HG03280 (cell line): Measurements from ENCODE around the gene RAB40AL.
A peak's percentile ranks its signal among the peaks of the same experiment; 100 is the strongest.
"Not testable (repeated sequence)": the region's sequence is repeated elsewhere in the genome, so short reads cannot be mapped to it uniquely, and the experiment has no call there.

ENCODE experiments used
- ATAC-seq: cut with Tn5 transposase; IDR thresholded peaks from one replicate; pipeline ENCODE4 v1.9.1; 2021; ENCODE audit warnings: mild to moderate bottlenecking, moderate library complexity; ENCODE audit not compliant: unreplicated experiment

The RAB40AL gene, protein sequence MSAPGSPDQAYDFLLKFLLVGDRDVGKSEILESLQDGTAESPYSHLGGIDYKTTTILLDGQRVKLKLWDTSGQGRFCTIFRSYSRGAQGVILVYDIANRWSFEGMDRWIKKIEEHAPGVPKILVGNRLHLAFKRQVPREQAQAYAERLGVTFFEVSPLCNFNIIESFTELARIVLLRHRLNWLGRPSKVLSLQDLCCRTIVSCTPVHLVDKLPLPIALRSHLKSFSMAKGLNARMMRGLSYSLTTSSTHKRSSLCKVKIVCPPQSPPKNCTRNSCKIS

DNA sequence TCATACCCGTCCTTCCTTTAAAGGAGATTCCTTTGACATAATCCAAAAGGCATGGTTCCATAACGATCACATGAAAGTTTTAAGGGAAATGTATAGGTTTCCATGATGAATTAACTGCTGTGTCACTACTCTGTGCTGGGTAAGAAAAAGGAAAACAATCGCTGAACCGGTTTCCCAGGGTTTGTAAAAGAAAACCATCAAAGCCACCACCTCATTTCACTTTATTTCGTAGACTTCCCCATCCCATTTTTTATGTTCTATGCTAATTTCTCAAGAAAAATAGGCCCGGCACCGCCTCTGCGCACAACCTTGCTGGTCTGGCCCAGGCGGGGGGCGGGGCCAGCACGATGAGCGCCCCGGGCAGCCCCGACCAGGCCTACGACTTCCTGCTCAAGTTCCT lies at the start of gene RAB40AL:
Gene RAB40AL (plus strand): TSS at position 301 of the 400 bp plus-strand sequence. CDS start 47 bp downstream, at position 348.
- not testable (repeated sequence) for ATAC-seq

DNA sequence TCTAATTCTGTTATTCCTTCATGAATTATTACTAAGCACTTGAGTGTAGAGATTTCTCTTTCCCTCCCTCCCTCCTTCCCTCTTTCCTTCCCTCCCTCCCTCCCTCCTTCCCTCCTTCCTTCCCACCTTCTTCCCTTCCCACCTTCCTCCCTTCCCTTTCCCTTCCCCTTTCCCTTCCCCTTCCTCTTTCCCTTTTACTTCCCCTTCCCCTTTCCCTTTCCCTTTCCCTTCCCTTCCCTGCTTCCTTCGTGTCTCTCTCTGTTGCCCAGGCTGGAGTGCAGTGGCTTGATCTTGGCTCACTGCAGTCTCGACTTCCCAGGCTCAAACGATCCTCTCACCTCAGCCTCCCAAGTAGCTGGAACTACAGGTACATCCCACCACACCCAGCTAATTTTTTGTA lies 49.4 kb upstream of the RAB40AL start:
- no peak for ATAC-seq

DNA sequence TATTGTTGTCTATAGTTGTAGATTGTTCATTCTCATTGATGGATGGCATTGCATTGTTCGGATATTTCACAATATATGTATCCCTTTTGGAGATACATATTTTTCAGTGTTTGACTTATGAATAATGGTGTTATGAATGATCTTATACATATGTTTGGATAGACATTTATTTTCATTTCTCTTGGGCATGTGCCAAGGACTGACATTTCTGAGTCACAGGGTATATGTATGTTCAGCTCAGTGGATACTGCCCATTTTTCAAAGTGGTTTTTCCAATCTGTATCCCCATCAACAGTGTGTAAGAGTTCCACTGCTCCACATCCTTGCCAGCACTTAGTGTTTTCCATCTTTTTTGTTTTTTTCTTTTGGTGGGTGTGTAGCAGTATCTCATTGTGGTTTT lies 45.0 kb upstream of the RAB40AL start:
- ATAC-seq = no peak

DNA sequence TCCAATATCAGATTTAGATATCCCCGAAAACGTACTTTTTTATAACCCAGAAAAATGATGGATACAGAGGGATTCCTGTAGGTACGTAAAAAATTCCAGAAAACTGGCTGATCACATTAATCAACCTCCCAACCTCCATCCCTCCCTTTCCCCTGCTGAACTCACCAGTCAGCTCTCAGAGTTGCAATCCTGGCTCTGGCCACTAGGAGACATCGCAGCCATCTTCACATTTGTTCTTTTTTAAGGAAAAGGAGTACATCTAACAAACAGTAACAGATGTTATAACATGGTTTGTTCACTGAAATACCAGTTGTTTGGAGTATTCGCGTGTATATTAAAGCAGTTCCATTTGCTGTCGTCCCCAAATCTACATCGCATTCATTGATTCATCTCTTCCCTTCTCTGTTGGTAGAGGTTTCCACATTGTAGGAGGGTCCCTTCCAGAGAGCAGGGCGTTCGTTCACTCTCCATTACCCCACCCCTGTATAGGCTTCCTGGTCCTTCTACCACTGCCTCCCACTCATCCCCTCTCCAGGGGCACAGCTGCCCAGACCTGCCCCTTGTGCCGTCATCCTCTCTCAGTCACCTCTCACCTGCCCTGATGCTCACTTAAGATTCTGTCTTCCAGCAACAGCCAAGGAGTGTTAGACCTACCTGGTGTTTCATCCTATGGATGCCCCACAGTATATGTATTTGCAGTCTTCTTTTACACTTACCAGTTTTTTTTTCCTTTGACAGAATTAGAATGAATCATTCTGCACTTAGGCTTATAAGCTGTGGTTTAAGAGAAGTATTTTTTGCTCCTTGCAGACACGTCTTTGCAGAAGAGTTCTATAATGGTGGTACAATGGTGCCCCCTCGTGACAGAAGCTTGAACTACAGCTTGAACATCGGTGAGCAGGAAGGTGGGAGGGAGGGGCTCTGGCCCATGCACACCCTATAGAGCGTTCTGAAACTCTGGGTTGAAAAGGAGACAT lies 36.8 kb upstream of the RAB40AL start:
- peak; percentile 88 for ATAC-seq

DNA sequence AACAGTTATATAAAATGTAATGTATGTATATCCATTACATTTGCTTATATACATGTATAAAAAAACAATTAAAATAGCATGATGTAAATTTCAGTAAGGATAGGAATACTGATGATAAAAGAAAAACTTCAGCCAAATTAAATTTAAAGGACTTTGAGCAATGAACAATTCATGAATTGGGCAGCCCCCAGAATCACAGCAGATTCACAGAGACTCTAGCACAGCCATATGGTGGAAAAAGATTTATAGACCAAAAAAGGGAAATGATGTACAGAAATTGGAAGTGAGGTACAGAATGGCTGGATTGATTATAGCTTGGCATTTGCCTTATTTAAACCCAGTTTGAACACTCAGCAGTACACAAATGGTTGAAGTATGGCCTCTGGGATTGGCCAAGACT lies 34.7 kb upstream of the RAB40AL start:
- no peak for ATAC-seq

DNA sequence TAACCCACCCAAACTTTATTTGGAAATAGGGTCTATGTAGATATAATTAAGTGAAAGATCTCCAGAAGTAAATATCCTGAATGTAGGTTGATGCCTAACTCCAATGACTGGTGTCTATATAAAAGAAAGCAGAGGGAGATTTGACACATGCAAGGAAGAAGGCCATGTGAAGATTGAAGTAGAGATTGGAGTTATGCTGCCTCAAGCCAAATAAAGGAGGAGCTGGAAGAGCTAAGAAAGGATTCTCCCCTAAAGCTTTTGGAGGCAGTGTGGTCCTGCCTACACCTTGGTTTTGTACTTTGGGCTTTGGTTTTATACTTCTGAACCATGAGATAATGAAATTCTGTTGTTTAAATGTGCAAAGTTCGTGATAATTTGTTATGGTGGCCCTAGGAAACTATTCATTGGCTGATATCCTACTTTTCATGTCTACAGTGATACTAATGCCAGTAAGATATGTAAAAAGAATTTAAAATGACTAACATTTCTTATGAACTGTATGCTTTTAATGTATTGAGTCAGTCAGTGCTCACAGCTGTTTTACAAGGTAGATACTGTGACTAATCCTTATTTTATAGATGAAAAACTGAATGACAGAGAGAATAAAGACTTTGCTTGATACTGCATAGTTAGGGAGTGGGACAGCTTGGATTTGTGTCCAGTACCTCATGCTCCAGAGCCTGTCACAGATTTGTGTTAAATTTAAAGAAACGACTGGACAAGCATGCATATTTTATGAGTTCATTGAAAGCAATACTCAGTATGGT lies 5.9 kb upstream of the RAB40AL start:
- ATAC-seq = no peak

DNA sequence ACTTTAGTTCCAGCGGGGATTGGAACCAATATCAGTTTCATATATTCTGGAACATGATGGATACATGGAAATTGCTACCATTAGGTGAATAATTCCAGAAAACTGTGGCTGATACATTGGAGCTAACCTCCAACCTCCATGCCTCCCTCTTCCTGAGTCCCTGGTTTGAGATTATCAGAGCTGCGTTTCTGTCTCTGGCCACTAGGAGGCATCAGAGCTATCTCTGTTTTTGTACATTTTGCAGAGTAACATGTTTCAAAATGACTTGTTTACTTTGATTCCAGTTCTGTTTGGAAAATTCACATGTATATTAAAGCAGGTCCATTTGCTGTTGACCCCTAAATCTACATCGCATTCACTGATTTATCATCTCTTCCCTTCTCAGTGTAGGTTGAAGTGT lies 2.4 kb upstream of the RAB40AL start:
- ATAC-seq = no peak

DNA sequence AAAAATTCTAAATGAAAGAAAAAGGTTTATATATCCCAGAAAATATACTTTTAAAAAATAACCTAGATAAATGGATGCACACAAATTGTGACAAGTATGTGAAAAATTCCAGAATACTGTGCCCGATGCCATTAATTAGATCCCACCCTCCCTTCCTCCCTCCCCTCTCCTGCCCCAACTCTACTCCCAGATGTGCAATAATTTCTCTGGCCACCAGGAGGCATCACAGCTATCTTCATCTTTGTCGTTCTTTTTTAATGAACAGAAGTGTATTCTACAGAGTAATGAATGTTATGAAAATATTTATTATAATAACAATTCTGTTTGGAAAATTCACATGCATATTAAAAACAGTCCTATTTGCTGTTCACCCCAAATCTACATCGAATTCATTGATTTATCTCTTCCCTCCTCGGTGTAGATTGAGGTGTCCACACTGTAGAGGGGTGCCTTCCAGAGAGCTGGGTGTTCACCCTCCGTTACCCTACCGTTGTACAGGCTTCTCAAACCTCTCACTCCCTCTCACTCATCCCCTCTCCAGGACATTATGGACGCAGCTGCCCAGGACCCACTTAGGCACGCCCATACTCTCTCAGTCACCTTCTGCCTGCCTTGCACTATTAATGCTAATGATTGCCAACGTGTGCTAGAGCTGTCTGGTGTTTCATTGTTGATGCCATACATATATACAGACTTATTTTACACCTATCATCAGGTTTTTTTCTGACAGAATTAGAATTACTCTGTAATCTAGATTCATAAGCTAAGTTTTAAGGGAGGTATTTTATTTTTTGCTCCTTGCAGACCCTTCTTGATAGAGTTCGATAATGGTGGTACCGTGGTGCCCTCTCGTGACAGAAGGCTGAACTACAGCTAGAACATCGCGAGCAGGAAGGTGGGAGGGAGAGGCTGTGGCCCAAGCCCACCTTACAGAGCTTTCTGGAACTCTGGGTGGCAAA lies 14.1 kb downstream of the RAB40AL start:
- ATAC-seq = peak; percentile 78

DNA sequence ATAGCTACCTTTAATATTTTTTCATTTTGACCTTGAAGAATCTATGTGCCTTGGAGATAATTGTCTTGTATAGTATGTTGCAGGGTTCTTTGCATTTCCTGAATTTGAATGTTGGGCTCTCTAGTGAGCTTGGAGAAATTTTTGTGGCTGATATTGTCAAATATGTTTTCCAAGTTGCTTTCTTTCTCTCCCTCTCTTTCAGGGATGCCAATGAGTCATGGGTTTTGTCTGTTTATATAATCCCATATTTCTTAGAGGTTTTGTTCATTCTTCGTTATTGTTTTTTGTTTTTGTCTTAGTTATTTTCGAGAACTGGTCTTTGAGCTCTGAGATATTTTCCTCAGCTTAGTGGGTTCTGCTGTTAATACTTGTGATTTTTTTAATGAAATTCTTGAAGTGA lies 20.7 kb downstream of the RAB40AL start:
- no peak for ATAC-seq

DNA sequence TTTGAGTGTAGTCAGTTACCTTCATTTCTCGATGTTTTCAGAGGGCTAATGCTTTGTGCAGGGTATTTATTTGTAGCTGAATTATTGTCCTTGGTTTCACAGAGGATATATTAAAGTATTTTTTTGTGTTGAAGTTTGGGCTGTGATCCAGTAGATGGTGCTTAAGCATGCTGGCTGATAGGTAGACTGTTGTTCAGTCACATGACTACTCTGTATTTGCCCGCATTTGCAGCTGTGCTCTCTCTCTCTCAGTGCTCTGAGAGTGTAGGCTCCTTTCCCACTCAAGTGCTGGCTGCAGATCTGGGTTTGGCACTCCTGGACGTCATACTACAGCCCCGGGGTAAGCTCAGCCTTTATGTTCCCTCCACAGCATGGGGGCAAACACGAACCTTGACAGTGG lies 21.7 kb downstream of the RAB40AL start:
- ATAC-seq = no peak

DNA sequence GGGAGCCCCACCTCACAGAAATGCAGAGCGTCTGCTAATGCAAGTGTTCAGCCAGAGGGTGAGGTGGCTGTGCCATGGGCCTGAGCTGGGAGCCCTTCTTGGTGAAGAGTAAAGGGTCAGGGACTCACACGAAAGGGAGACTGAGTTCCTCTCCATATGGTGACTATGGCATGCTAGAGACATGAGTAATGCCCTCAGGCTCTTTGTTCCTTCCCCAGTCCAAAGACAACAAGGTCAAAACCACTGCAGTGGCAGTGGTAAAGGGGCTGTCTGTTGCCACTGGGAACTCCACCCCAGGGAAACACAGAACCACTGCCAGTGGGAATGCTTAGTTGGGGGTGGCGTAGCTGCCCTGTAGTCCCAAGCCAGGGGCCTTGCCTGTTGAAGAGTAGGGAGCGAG lies 22.4 kb downstream of the RAB40AL start:
- no peak for ATAC-seq

DNA sequence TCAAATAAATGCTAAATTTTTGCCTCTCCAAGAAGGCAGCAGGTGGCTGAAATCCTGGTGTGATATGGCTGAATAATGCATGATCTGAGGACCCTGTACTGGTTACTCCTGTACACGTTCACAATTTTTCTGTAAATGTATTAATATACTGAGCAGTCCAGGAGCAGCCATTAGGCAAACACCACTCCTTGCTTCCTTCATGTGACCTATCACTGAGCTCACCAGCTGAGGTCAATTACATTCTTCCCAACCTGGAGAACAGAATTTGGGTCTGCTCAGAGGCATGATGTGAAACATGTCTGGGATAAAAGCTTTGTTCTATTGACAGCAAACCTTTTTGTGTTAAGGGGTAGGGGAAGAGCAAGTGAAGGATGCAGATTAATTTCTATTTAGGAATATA lies 26.9 kb downstream of the RAB40AL start:
- ATAC-seq = no peak

DNA sequence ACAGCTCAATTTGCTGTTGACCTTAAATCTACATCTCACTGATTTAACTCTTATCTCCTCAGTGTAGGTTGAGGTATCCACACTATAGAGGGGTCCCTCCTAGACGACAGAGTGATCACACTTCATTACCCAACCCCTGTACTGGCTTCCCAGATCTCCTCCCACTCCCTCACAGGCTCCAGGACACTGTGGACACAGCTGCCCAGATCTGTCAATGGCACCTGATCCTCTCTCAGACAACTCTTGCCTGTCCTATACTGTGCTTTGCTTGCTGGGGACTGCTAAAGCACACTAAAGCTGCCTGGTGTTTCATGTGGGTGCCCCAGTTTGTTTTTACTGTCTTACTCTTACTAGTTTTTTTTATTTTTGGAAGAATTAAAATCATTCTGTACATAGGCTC lies 27.9 kb downstream of the RAB40AL start:
- no peak for ATAC-seq

DNA sequence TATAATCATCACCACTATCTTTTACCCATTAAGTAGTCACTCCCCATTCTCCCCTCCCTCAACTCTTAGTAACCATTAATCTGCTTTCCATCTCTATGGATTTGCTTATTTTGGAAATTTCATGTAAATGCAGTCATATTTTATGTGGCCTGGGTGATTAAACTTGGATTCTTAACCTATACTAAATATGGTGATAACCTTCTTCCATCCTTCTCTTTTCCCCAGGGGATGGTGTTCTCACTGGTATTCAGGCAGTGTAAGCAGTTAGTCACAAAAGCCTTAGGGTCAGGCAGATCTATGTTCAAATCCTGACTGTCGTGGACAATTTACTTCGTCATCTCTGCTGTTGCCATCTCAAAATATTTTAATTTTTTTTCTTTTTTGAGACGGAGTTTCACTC lies 29.6 kb downstream of the RAB40AL start:
- no peak for ATAC-seq

DNA sequence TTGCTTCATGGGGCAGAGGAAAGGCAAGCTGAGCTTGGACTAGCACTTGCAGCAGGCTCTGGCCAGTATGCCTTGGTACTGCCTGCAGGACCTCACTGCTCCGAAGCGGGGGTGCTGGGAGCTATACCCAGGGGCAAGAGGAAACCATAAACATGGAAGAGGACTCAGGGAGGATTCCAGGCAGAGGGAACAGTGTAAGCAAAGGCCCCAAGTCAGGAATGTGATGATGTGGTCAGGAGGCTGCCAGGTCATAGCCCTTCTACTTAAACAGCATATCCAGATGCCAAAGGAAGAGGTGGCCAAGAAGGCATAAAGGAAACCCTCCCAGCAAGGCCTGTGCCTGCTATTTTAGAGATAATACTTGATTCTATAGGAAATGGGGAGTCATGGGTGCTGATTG lies 31.1 kb downstream of the RAB40AL start:
- no peak for ATAC-seq

DNA sequence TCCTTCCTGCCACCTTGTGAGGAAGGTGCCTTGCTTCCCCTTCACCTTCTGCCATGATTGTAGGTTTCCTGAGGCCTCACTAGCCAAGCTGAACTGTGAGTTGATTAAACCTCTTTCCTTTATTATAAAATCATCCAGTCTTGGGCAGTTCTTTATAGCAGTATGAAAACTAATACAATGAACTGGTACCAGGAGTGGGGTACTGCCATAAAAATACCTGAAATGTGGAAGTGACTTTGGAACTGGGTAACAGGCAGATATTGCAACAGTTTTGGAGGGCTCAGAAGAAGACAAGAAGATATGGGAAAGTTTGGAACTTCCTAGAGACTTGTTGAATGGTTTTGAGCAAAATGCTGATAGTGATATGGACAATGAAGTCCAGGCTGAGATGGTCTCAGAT lies 34.5 kb downstream of the RAB40AL start:
- not testable (repeated sequence) for ATAC-seq

DNA sequence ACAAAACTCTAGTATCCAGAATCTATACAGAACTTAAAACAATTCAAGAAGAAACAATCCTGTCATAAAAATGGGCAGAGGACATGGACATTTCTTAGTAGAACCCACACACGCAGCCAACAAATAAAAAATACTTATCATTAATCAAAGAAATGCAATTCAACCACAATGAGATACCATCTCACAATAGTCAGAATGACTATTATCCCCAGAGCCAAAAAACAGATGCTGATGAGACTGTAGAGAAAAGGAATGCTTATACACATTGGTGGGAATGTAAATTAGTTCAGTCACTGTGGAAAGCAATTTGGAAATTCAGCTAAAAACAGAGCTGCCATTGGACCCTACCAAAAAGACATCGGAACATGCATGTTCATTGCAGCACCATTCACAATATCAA lies 37.9 kb downstream of the RAB40AL start:
- ATAC-seq = no peak

DNA sequence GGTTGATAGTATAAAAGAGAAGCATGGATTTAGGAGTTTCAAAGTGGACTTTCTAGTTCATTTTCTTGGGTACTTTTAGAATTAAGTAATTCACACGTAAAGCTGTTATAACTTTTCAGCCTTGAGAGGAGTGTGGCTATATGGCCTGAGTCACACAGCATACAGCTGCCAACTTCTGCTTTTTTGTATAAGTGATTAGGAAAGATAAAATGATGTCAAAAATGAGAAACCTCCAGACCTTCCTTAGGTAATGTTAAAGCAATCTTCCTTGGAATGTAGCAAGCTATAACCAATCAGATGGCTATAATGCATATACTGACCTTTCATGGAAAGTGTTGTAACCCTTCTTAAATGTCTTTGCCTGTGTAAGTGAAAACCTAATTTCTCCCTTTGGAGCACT lies 39.2 kb downstream of the RAB40AL start:
- ATAC-seq = no peak

DNA sequence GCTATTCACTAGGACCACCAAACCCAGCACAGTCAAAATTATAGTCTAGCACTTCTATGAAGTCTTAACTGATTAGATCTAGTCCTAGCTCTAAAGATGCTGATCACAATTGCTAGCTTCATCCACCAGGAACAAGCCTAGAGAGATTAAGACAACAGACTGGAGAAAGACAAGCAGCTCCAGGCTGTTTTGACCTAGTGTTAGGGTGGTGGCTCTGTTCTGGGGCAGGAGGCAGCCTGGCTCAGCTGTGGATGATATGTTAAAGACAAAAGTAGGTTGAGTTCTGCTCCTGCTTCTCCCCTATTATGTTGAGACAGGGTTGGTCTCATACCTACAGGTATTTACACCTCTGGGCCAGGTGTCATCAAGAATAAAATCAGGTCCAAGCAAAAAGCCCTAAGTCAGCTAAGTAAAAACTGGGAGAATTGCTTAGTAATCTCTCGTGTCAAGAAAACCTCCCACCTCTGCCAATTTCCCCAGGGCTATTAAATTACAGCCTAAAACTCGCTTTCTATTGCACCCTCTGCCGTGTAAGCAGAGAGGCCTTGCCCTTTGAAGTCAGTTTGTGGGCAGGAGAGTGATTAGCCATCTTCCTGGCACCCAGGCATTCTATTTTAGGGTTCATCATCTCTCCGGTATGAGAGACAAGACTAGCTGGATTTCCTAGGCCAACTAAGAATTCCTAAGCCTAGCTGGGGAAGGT lies 39.9 kb downstream of the RAB40AL start:
- ATAC-seq = no peak

DNA sequence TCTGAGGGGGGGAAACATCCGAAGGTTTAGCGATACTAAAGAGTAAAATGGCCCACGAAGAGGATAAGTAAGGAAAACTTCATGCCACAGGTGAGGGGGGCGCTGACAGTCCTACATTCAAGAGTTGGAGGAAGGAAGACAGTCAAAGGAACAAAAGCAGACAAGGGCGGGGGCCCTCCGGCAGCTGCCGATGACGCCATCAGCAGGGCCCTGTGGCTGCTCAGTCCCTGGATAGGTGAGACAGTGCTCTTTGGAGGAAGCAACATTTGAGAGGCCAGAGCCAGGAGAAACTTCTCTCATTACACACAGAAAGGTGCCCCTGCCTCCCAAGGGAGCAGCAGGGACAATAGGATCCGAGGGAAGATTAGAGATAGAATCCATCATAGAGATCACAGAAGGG lies 41.5 kb downstream of the RAB40AL start:
- no peak for ATAC-seq
